GM04503 (cell line): ENCODE data around the gene PLA2G2D.
"Not testable (repeated sequence)": the region's sequence is repeated elsewhere in the genome, so short reads cannot be mapped to it uniquely, and the experiment has no call there.

ENCODE experiments used
- DNase-seq: peaks from one replicate; pipeline ENCODE4 v3.0.0-alpha.2; 2012; ENCODE audit warnings: low read depth

Gene PLA2G2D

DNA sequence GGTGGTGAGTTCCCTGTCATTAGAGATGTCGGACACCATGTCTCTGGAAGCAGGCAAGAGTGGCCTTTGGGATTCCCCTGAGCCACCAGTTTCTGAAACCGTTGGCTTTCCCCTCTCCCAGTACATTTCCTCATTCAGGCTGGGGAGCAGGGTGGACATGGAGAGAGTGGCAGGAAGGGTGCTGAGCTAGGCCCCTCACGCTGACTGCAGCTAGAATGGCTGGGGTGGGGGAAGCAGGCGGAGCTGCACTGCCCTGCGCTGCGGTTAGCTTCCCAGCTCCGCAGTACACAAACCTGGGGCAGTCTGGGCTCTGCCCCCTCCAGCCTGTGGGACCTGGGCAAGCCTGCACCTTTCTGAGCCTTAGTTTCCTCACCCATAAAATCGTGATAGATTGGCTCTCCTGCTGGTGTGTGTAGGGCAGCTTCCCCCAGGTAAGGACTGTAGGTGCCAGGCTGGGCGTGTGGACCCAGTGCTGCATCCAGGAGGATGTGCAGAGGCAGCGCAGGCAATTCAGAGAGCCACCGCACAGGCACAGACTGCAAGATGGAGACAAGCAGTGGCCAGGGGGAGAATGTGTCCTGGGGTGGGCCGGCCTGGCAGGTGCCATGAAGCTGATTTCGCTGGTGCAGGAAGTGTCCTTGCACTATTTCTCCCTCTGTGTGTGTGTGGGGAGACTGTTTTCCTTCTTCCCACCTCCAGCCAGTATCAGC lies 22.8 kb upstream of the PLA2G2D start:
- DNase-seq = no peak

DNA sequence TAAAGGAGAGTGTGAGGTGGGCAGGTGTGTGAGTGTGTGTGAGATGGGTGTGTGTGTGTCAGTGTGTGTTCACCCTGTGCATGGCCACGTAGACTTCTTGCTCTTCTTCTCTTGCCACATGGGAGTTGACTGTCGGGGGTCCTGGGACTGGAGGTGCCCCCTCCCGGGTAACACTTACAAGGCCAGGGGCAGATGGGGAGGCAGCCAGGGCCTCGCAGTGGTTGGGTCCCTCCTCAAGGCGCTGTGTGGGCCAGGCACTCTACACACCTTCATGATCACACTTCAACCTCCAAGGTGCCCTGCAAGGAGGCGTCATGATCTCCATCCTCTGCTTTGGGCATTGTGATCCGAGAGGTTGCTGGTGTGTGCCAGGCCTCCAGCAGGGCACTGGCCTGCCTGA lies 22.1 kb upstream of the PLA2G2D start:
- DNase-seq = no peak

GRCh38 chr1:20141001-20141400 lies 21.7 kb upstream of the PLA2G2D start:
- no peak for DNase-seq

- DNase-seq = no peak
These were observed 20.7 kb upstream of the PLA2G2D start for GRCh38 chr1:20139776-20140612.

DNA sequence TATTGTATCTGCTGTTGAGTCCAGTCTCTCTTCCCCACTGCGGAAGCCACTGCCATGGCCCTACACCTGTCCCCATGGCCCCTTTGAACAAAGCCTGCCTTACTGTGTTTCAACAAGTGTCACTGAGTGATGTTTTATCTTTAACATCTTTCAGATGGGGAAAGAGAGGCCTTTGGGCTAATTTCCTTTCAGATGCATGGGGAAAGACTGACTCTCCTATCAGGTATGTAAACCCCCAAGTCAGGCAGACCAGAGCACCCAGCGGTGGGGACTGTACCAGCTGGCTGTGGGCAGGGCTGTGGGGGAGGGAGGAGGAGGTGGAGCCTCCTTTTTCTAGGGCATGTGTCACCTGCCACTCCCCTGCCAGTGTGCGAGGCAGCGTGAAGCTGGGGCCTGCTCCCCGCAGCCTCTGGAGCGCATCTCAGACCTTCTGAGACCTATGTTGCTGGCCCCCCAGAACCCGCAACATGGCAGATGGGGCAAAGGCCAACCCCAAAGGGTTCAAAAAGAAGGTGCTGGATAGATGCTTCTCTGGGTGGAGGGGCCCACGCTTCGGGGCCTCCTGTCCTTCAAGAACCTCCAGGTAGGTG lies 19.7 kb upstream of the PLA2G2D start, which contains the start of gene PLA2G2F:
Gene PLA2G2F, plus strand, starts transcription at position 363 of the 590 bp plus-strand sequence. Its CDS starts 105 bp downstream, at position 468.
- no peak for DNase-seq

DNA sequence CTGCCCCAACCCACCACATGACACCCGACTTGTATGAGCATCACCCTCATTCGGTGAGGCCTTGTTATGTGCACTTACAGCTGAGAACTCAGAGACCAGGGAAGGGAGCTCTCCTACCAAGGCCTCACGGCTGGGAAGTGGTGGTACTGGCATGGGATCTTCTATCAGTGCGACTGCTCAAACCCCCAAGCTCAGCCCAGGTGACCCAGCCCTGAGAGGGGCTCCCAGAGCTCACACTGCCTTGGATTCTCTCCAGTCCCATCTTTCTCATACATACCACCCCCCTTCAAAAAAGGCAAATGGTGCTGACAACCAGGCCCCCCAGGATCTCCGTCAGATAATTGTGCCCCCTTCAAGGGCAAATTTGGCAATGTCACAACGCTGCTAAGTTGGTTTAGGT lies 19.0 kb upstream of the PLA2G2D start:
- DNase-seq = no peak

GRCh38 chr1:20137604-20138003 lies 18.3 kb upstream of the PLA2G2D start:
- no peak for DNase-seq

DNA sequence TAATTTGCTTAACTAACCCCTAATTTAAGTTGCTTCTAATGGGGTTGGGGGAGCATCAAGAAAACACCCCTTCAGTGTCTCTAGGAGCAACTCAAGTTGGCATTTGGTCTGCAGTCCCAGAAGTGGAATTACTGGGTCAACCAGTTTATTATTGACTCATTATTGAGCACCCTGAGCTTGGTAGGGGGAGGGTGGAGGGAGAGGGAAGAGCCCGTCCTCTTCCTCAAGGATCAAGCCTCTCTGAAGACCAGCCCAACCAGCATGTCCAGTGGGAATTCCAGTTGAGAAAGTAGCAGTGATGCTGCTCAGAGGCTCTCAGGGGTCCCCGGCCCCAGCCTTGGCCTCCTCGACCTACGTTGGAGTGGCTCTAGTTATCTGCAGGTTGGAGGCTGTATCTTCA lies 17.7 kb upstream of the PLA2G2D start:
- no peak for DNase-seq

GRCh38 chr1:20136249-20136648 lies 16.9 kb upstream of the PLA2G2D start:
- DNase-seq = no peak

GRCh38 chr1:20134995-20135394 lies 15.7 kb upstream of the PLA2G2D start:
- DNase-seq = no peak

GRCh38 chr1:20130518-20130917 lies 11.2 kb upstream of the PLA2G2D start:
- DNase-seq = not testable (repeated sequence)

DNA sequence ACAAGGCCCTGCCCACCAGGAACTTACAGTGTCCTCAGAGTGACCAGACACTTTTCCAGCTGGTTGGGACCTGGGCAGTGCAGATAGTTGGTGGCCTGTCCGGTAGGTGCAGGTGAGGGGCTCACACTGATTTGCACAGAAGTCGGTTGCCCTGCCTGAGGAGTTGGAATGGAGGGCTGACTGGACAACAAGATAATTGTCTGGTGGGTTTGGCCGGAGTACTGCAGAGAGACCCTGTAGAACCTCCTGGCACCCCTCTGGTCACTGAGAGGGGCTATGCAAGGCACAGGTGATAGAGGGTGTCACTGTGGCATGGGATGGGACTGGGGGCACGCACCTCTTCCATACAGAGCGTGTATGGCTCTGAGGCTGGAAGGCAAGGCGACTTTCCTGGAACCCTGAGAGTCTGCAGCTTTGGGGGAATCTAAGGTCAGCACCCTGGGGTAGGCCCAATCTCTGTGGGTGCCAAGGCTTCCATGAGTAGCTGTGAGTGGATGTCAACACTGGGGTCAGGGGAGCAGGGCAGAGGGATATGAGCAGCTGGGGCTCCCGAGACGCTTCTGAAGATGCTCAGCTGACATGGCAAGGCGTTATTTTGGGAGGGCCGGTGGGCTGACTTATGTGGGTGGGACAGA lies 7.6 kb upstream of the PLA2G2D start:
- DNase-seq = no peak

DNA sequence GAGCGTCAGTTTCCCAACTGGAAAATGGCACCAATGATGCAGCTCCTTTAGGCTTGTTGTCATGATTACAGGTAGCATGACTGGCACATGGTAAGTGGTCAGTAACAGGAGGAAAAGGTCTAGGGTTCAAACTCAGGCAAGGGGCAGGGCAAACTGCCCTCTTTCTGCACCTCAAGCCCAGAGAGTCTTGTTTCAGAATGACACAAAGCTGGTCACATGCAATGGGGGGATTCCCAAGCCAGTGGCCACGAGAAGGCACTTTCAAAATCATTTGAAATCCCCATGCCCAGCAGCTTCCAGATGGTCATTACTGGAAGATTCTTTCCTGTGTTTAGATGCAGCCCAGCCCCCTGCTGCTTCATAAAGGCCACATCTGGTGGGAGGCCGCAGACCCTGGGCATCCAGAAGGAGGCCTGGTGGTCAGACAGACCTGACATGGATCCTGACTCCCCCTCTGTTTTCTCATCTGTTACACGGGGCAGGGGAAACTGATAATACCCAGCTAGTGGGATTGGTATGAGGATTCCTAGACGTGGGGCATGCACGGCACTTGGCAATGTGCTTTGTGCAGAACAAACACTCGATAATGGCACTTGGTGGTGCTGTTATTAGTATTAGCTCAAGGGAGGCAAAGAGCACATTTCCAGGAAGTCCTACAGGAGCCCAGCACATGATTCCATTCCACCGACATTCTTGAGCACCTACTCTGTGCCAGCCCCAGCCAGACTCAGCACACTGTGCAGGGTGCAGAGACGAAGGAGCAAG lies 6.9 kb upstream of the PLA2G2D start:
- DNase-seq = no peak

GRCh38 chr1:20125100-20125499 lies 5.8 kb upstream of the PLA2G2D start:
- DNase-seq = no peak

DNA sequence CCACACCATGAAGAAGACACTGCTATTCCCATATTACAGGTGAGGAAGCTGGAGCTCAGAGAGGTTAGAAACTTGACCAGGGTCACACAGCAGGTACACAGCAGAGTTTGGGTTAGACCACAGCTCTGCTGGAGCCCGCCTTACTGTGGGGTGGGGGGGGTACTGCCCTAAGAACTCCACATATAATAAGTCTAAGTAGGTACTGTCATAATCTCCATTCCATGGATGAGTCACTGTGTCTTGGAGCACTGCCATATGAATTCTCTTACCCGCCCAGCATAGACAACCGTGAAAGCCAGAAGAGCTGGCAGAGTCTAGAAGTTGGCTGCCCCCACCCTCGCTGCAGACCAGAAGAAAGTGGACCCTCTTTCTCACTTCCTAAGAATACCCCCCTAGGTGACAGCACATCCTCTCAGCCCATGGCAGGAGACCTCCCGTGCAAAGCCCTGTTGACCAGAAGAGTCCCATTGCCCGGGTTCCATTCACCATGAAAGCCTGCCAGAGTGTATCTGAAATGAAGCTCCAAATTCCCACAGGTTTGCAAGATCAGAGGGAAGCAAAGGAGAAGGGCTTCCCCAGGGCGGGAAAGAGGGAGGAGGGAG lies 5.2 kb upstream of the PLA2G2D start:
- DNase-seq = peak; percentile 27

- DNase-seq = no peak
These were observed 4.6 kb upstream of the PLA2G2D start for GRCh38 chr1:20123722-20124455.

- no peak for DNase-seq
These were observed 1.5 kb upstream of the PLA2G2D start for GRCh38 chr1:20120796-20121195.

GRCh38 chr1:20117236-20117635 lies 2.1 kb downstream of the PLA2G2D start:
- DNase-seq = no peak

GRCh38 chr1:20115916-20116315 lies 3.4 kb downstream of the PLA2G2D start:
- no peak for DNase-seq

GRCh38 chr1:20115479-20115878 lies 3.9 kb downstream of the PLA2G2D start:
- no peak for DNase-seq
